Mesendoderm (in vitro differentiated cells): ENCODE results near the gene STX8.
"Not testable (repeated sequence)": the region's sequence is repeated elsewhere in the genome, so short reads cannot be mapped to it uniquely, and the experiment has no call there.

Experiments used
- DNase-seq: peaks from one replicate; pipeline ENCODE4 v3.0.0; 2013
- H2AK5ac ChIP-seq: 2 replicates; pipeline ENCODE4 v1.6.1; 2013; ENCODE audit warnings: low read length, inconsistent platforms
- H2BK120ac ChIP-seq: 2 replicates; pipeline ENCODE4 v1.6.1; 2013; ENCODE audit warnings: low read depth, mild to moderate bottlenecking, low read length, moderate library complexity, mixed read lengths
- H2BK15ac ChIP-seq: replicated peaks from 2 replicates; pipeline ENCODE4 v1.6.1; 2013; ENCODE audit warnings: low read depth, mild to moderate bottlenecking, moderate library complexity
- H2BK5ac ChIP-seq: 2 replicates; pipeline ENCODE4 v1.6.1; 2013; ENCODE audit warnings: low read length, inconsistent platforms
- H3K18ac ChIP-seq: 2 replicates; pipeline ENCODE4 v1.6.1; 2013; ENCODE audit warnings: mild to moderate bottlenecking, low read length, mixed read lengths
- H3K23ac ChIP-seq: one replicate; pipeline ENCODE4 v1.6.1; 2013; ENCODE audit warnings: low read length
- H3K27ac ChIP-seq: 2 replicates; pipeline ENCODE4 v1.5.1; 2013; ENCODE audit warnings: low read depth, mild to moderate bottlenecking, inconsistent platforms, low read length, moderate library complexity
- H3K27me3 ChIP-seq: 2 replicates; pipeline ENCODE4 v1.6.1; 2013; ENCODE audit warnings: low read length, control low read depth, mild to moderate bottlenecking, inconsistent platforms; ENCODE audit not compliant: insufficient read depth, poor library complexity
- H3K36me3 ChIP-seq: 2 replicates; pipeline ENCODE4 v1.6.1; 2013; ENCODE audit warnings: low read length, inconsistent platforms; ENCODE audit not compliant: control insufficient read depth, insufficient read depth
- H3K4ac ChIP-seq: one replicate; pipeline ENCODE4 v1.6.1; 2013; ENCODE audit warnings: low read depth, mild to moderate bottlenecking, low read length, moderate library complexity
- H3K4me1 ChIP-seq: 2 replicates; pipeline ENCODE4 v1.6.1; 2013; ENCODE audit warnings: low read depth, low read length, inconsistent platforms; ENCODE audit not compliant: control insufficient read depth
- H3K4me2 ChIP-seq: 2 replicates; pipeline ENCODE4 v1.6.1; 2013; ENCODE audit warnings: low read length
- H3K4me3 ChIP-seq: 2 replicates; pipeline ENCODE4 v1.5.1; 2013; ENCODE audit warnings: mild to moderate bottlenecking, low read length
- H3K56ac ChIP-seq: one replicate; pipeline ENCODE4 v1.6.1; 2013; ENCODE audit warnings: low read length
- H3K79me1 ChIP-seq: 2 replicates; pipeline ENCODE4 v1.6.1; 2013; ENCODE audit warnings: low read length, inconsistent platforms
- H3K79me2 ChIP-seq: 2 replicates; pipeline ENCODE4 v1.6.1; 2013; ENCODE audit warnings: mild to moderate bottlenecking, low read length; ENCODE audit not compliant: control insufficient read depth, insufficient read depth
- H3K9ac ChIP-seq: 2 replicates; pipeline ENCODE4 v1.6.1; 2013; ENCODE audit warnings: low read length, inconsistent platforms
- H4K5ac ChIP-seq: one replicate; pipeline ENCODE4 v1.6.1; 2013; ENCODE audit warnings: low read length
- H4K8ac ChIP-seq: one replicate; pipeline ENCODE4 v1.6.1; 2013; ENCODE audit warnings: low read depth, mild to moderate bottlenecking, control low read depth, low read length, moderate library complexity
- WGBS: extraction: QIAGEN DNeasy Blood & Tissue Kit; methylation state at CpG from one replicate; pipeline ENCODE4 v1.1.7; 2013; ENCODE audit warnings: low lambda C conversion rate, missing lambda C conversion rate; ENCODE audit not compliant: insufficient coverage; ENCODE audit errors: extremely low coverage; 5-methylcytosine and 5-hydroxymethylcytosine counted together

Gene STX8

GRCh38 chr17:9568004-9568403, 7.6 kb downstream of the STX8 start:
- H3K56ac ChIP-seq, result no peak overlapping the region
- no peak overlapping the region for H3K23ac ChIP-seq
- H3K79me2 ChIP-seq, result no peaks in the 10 kb centered on the region
- no peaks in the 10 kb centered on the region for H3K27me3 ChIP-seq
- H2AK5ac ChIP-seq, result no peak overlapping the region
- no peak overlapping the region for H2BK120ac ChIP-seq
- no peak overlapping the region for H3K18ac ChIP-seq
- H2BK15ac ChIP-seq, result no peak overlapping the region
- H3K79me1 ChIP-seq, result no peaks in the 10 kb centered on the region
- no peak overlapping the region for H3K4me2 ChIP-seq
- H4K5ac ChIP-seq, result no peak overlapping the region
- H4K8ac ChIP-seq, result no peak overlapping the region
- H3K27ac ChIP-seq, result no peak overlapping the region
- H3K4me1 ChIP-seq, result no peaks in the 10 kb centered on the region
- no peak overlapping the region for H3K4ac ChIP-seq
- H2BK5ac ChIP-seq, result no peak overlapping the region
- no peak overlapping the region for H3K9ac ChIP-seq
- no peaks in the 10 kb centered on the region for H3K36me3 ChIP-seq
- H3K4me3 ChIP-seq, result no peak overlapping the region
- DNase-seq, result no peak

- not testable (repeated sequence) for H3K36me3 ChIP-seq, H3K27me3 ChIP-seq, DNase-seq, H3K9ac ChIP-seq, H3K79me1 ChIP-seq, H4K8ac ChIP-seq, H4K5ac ChIP-seq, H2BK120ac ChIP-seq, H3K23ac ChIP-seq, H3K18ac ChIP-seq, H2BK5ac ChIP-seq, H2AK5ac ChIP-seq, H3K4me1 ChIP-seq, H3K56ac ChIP-seq, H2BK15ac ChIP-seq, H3K4ac ChIP-seq, H3K27ac ChIP-seq, H3K4me2 ChIP-seq, H3K4me3 ChIP-seq, H3K79me2 ChIP-seq
- WGBS, result no CpG with 5 or more reads among the region's 5 CpGs
Observed at GRCh38 chr17:9566739-9567138, 8.9 kb downstream of the STX8 start.

GRCh38 chr17:9566067-9566466, 9.6 kb downstream of the STX8 start:
- Histone ChIP-seq H4K8ac (no peak overlapping the region), H2BK5ac (no peak overlapping the region), H2BK15ac (no peak overlapping the region), H3K23ac (no peak overlapping the region), H3K56ac (no peak overlapping the region), H3K18ac (no peak overlapping the region), H3K27ac (no peak overlapping the region), H3K79me2 (no peaks in the 10 kb centered on the region), H3K4me1 (no peaks in the 10 kb centered on the region), H2AK5ac (no peak overlapping the region), H3K79me1 (no peaks in the 10 kb centered on the region), H3K9ac (no peak overlapping the region), H3K4me2 (no peak overlapping the region), H4K5ac (no peak overlapping the region), H3K27me3 (no peaks in the 10 kb centered on the region), H2BK120ac (no peak overlapping the region), H3K4me3 (no peak overlapping the region), H3K4ac (no peak overlapping the region), H3K36me3 (no peaks in the 10 kb centered on the region)
- DNase-seq, result no peak
- whole genome bisulfite sequencing, result no CpG with 5 or more reads among the region's 7 CpGs

GRCh38 chr17:9564104-9564503, 11.5 kb downstream of the STX8 start:
- H2AK5ac ChIP-seq, result no peak overlapping the region
- no peak overlapping the region for H3K9ac ChIP-seq
- no peaks in the 10 kb centered on the region for H3K27me3 ChIP-seq
- DNase-seq, result no peak
- H3K56ac ChIP-seq, result no peak overlapping the region
- H3K4me3 ChIP-seq, result no peak overlapping the region
- no peaks in the 10 kb centered on the region for H3K36me3 ChIP-seq
- no peak overlapping the region for H3K18ac ChIP-seq
- H4K8ac ChIP-seq, result no peak overlapping the region
- no peak overlapping the region for H2BK5ac ChIP-seq
- H3K23ac ChIP-seq, result no peak overlapping the region
- no peak overlapping the region for H2BK120ac ChIP-seq
- H3K79me2 ChIP-seq, result no peaks in the 10 kb centered on the region
- no peak overlapping the region for H2BK15ac ChIP-seq
- no peaks in the 10 kb centered on the region for H3K4me1 ChIP-seq
- H3K4ac ChIP-seq, result no peak overlapping the region
- H4K5ac ChIP-seq, result no peak overlapping the region
- no peaks in the 10 kb centered on the region for H3K79me1 ChIP-seq
- no peak overlapping the region for H3K4me2 ChIP-seq
- no peak overlapping the region for H3K27ac ChIP-seq

GRCh38 chr17:9557857-9558256, 17.8 kb downstream of the STX8 start:
- no peak overlapping the region for H3K4me3 ChIP-seq
- H3K4ac ChIP-seq, result no peak overlapping the region
- DNase-seq, result no peak
- H3K79me2 ChIP-seq, result no peaks in the 10 kb centered on the region
- no peak overlapping the region for H3K4me2 ChIP-seq
- H3K27ac ChIP-seq, result no peak overlapping the region
- no peaks in the 10 kb centered on the region for H3K36me3 ChIP-seq
- H3K4me1 ChIP-seq, result no peaks in the 10 kb centered on the region
- no peak overlapping the region for H4K5ac ChIP-seq
- H2BK5ac ChIP-seq, result no peak overlapping the region
- H3K27me3 ChIP-seq, result no peaks in the 10 kb centered on the region
- no peak overlapping the region for H2AK5ac ChIP-seq
- no peak overlapping the region for H3K18ac ChIP-seq
- no peak overlapping the region for H3K23ac ChIP-seq
- H3K9ac ChIP-seq, result no peak overlapping the region
- H3K56ac ChIP-seq, result no peak overlapping the region
- H3K79me1 ChIP-seq, result no peaks in the 10 kb centered on the region
- H2BK120ac ChIP-seq, result no peak overlapping the region
- H4K8ac ChIP-seq, result no peak overlapping the region
- H2BK15ac ChIP-seq, result no peak overlapping the region
- no CpG with 5 or more reads among the region's 9 CpGs for WGBS

GRCh38 chr17:9557161-9557755, 18.4 kb downstream of the STX8 start:
- Histone ChIP-seq H3K23ac (no peak overlapping the region), H3K79me2 (no peaks in the 10 kb centered on the region), H2BK15ac (no peak overlapping the region), H3K4me3 (no peak overlapping the region), H2BK5ac (no peak overlapping the region), H3K4ac (no peak overlapping the region), H3K18ac (no peak overlapping the region), H2AK5ac (no peak overlapping the region), H3K9ac (no peak overlapping the region), H3K56ac (no peak overlapping the region), H2BK120ac (no peak overlapping the region), H3K79me1 (no peaks in the 10 kb centered on the region), H3K27me3 (no peaks in the 10 kb centered on the region), H4K5ac (no peak overlapping the region), H3K27ac (no peak overlapping the region), H3K36me3 (no peaks in the 10 kb centered on the region), H4K8ac (no peak overlapping the region), H3K4me2 (no peak overlapping the region), H3K4me1 (no peaks in the 10 kb centered on the region)
- no CpG with 5 or more reads among the region's 10 CpGs for WGBS
- DNase-seq, result no peak
